Body of pancreas (tissue), 4 donors: ENCODE measurements around the gene SLC12A2. TPM values are rescaled to one million over a fixed set of nuclear protein-coding genes. Genes with fewer than 3 reads are reported as not detected.

Source experiments
- ATAC-seq: fragments of 150-250 bp; one replicate; pipeline ENCODE4 v1.9.1; 2016
- DNase-seq, 4 donors: peaks; one replicate each; pipeline ENCODE4 v3.0.0-alpha.2; 2019
- H3K27ac ChIP-seq, 4 donors: fragments of 200-600 bp; sonication (generic); 1 replicate in 3 of 4; 2 replicates in 1 of 4; pipeline versions ENCODE4 v1.5.1 to v1.6.1; 2016 to 2019; ENCODE audit warnings: mild to moderate bottlenecking in 1 of 4, mixed read lengths in 1 of 4, moderate library complexity in 1 of 4
- H3K27me3 ChIP-seq, 2 donors: fragments of 200-600 bp; sonication (generic); one replicate each; pipeline ENCODE4 v1.6.0; 2016; ENCODE audit warnings: mild to moderate bottlenecking in 1 of 2
- H3K36me3 ChIP-seq, 2 donors: fragments of 200-600 bp; sonication (generic); replicated peaks in 1 of 2; 2 replicates each; pipeline ENCODE4 v1.5.1; 2016; ENCODE audit warnings: low read depth in 2 of 2; ENCODE audit not compliant: insufficient read depth in 1 of 2
- H3K4me1 ChIP-seq: fragments of 200-600 bp; sonication (generic); one replicate; pipeline ENCODE4 v1.6.0; 2016
- H3K4me3 ChIP-seq, 2 donors: fragments of 200-600 bp; sonication (generic); 1 replicate in 1 of 2; 2 replicates in 1 of 2; pipeline ENCODE4 v1.5.1; 2016 to 2019
- H3K9me3 ChIP-seq, 3 donors: fragments of 200-600 bp; sonication (generic); 1 replicate in 2 of 3; 2 replicates in 1 of 3; pipeline ENCODE4 v1.5.1; 2016
- POLR2A ChIP-seq, 3 donors: fragments of 450-650 bp; IDR thresholded peaks; one replicate each; pipeline ENCODE4 v1.6.1; 2016; ENCODE audit warnings: antibody characterized with exemption in 3 of 3, mild to moderate bottlenecking in 2 of 3
- WGBS, 2 donors: methylation state at CpG; one replicate each; pipeline ENCODE4 v1.1.5; 2017; 5-methylcytosine and 5-hydroxymethylcytosine counted together
- intact Hi-C: fragments of 100-400 bp; cut with DNase I; formaldehyde crosslinking; loops from one replicate; pipeline ENCODE4 v1.15.1; 2023
- total RNA-seq, 2 donors: library from RNA; depleted of rRNA; stranded (reverse); fragments of >200 nt; gene quantifications; one replicate each; pipeline ENCODE4 v1.1.0, GENCODE V29; 2016
- TF ChIP-seq, protein P1 (sequence below), 7 experiments: fragments of 450-650 bp in 4 of 7; fragments of 200-600 bp in 3 of 7; sonication (generic) in 3 of 7; IDR thresholded peaks; one replicate each; pipeline ENCODE4 v1.5.1; 2016 to 2019; ENCODE audit warnings: antibody characterized with exemption in 7 of 7

Gene SLC12A2
- total RNA-seq, 2 donors from 2014 or later = 26.7 to 28.0 TPM

GRCh38 chr5:128163991-128164390, 80.4 kb downstream of the SLC12A2 start:
- Histone ChIP-seq H3K4me3 (no peak overlapping the region), H3K27me3 (no peaks in the 10 kb centered on the region), H3K36me3 (peaks cover 0 to 9% of the 10 kb centered on the region in 2 donors), H3K9me3 (no peaks in the 10 kb centered on the region), H3K27ac (no peak overlapping the region), H3K4me1 (no peaks in the 10 kb centered on the region)
- no peak for TF ChIP-seq POLR2A (IDR thresholded peaks at IDR 0.05)
- TF ChIP-seq, protein P1, sequence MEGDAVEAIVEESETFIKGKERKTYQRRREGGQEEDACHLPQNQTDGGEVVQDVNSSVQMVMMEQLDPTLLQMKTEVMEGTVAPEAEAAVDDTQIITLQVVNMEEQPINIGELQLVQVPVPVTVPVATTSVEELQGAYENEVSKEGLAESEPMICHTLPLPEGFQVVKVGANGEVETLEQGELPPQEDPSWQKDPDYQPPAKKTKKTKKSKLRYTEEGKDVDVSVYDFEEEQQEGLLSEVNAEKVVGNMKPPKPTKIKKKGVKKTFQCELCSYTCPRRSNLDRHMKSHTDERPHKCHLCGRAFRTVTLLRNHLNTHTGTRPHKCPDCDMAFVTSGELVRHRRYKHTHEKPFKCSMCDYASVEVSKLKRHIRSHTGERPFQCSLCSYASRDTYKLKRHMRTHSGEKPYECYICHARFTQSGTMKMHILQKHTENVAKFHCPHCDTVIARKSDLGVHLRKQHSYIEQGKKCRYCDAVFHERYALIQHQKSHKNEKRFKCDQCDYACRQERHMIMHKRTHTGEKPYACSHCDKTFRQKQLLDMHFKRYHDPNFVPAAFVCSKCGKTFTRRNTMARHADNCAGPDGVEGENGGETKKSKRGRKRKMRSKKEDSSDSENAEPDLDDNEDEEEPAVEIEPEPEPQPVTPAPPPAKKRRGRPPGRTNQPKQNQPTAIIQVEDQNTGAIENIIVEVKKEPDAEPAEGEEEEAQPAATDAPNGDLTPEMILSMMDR (IDR thresholded peaks at IDR 0.05) = no peak
- DNase-seq = no peak
- ATAC-seq = no peak
- intact Hi-C loops = no loop called here
- WGBS, 2 donors = 72 to 76% methylated on average over 2 of the region's 2 CpGs

DNA sequence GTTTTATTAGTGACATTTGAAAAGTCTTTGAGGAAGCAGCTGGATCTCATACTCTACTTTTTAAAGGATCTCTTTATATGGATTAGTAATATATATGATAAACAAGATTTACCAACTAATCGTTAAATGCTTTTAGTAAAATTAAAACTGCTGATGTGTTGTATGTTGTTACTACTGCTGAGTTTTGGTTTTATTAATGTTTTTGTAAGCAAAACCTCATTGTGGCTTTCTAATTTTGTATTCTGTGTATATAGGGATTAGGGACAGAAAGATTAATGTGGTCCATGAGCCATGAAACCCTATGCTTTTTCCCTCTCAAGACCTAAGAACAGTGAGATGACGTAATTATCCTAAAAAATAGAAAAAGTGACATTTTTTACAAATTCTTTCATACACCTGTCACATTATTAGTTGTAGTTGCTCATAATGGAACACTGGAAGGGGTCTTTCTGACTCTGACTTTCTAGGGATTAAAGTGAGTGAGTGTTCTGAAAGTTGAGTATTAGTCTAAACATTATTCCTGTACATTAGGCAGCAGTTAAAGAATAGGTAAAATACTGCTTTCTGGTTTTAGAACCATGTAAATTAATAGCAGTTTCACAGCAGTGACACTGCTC, 85.9 kb downstream of the SLC12A2 start:
- Histone ChIP-seq H3K9me3 (no peaks in the 10 kb centered on the region), H3K4me1 (no peaks in the 10 kb centered on the region), H3K36me3 (no peaks in the 10 kb centered on the region), H3K27ac (no peak overlapping the region), H3K27me3 (no peaks in the 10 kb centered on the region), H3K4me3 (no peak overlapping the region)
- no peak for ATAC-seq
- TF ChIP-seq, protein P1 (IDR thresholded peaks at IDR 0.05) = no peak
- TF ChIP-seq POLR2A (IDR thresholded peaks at IDR 0.05) = no peak
- WGBS, 2 donors = 90 to 95% methylated on average over 2 of the region's 2 CpGs
- intact Hi-C loops = no loop called here
- no peak for DNase-seq

- ATAC-seq = no peak
These were observed 88.5 kb downstream of the SLC12A2 start for GRCh38 chr5:128172102-128172501.

DNA sequence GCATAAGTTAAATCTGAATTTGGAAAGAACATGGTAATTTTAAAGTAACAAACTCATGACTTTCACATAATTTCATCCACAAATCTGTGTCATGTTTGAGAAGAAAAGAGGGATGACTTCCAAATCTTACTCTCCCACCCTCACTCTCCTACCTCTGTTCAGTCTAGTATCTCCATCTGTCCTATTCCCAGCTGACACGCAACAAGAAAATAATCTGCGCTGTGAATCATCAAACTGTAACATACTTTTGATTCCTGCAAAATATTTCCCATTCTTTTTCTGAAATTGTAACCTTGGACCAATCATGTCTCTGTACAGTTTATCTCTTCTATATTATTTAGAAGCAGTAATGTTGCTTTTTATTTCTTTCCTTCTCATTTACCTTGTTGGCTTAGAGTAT, 91.4 kb downstream of the SLC12A2 start:
- no peak overlapping the region for H3K4me3 ChIP-seq
- no peak for DNase-seq
- TF ChIP-seq, protein P1 (IDR thresholded peaks at IDR 0.05) = no peak
- TF ChIP-seq POLR2A (IDR thresholded peaks at IDR 0.05) = no peak
- peaks cover 0 to 2% of the 10 kb centered on the region in 2 donors for H3K36me3 ChIP-seq
- no peak for ATAC-seq
- no peak overlapping the region for H3K27ac ChIP-seq
- no peaks in the 10 kb centered on the region for H3K9me3 ChIP-seq
- no peaks in the 10 kb centered on the region for H3K27me3 ChIP-seq
- 76 to 83% methylated on average over 2 of the region's 2 CpGs for WGBS, 2 donors
- no peaks in the 10 kb centered on the region for H3K4me1 ChIP-seq
- intact Hi-C loops = no loop called here

More at GRCh38 chr5:128172102-128172501, 88.5 kb downstream of the SLC12A2 start:
- H3K27ac ChIP-seq = no peak overlapping the region
- no peaks in the 10 kb centered on the region for H3K9me3 ChIP-seq
- TF ChIP-seq, protein P1 (IDR thresholded peaks at IDR 0.05) = no peak
- no peak for TF ChIP-seq POLR2A (IDR thresholded peaks at IDR 0.05)
- no peak for DNase-seq
- intact Hi-C loops = no loop called here
- no peaks in the 10 kb centered on the region for H3K4me1 ChIP-seq
- H3K4me3 ChIP-seq = no peak overlapping the region
- no peaks in the 10 kb centered on the region for H3K36me3 ChIP-seq
- H3K27me3 ChIP-seq = no peaks in the 10 kb centered on the region
- 88 to 97% methylated on average over 1 of the region's 1 CpG for WGBS, 2 donors

DNA sequence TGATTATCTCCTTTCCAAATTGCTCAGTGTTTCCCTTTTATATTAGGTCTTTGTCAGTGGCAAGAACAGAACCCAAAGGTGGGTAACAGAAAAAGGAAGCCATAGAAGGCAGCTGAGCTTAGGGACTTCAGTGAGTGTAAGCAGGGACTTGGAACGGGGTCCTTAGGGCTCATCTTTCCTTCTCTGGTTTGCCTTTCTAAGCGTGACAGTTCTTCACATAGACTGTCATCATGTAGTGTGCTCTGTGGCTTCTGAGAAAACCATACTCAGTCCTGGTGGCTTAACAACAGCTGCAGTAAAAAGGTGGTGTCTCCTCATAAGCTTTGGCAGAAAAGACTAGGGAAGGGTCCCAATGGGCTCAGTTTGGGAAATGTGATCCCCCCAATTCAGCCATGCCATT, 108.8 kb downstream of the SLC12A2 start:
- ATAC-seq = no peak
- intact Hi-C loops = no loop called here
- no peak for DNase-seq

More for the DNA sequence above, 108.8 kb downstream of the SLC12A2 start:
- WGBS, 2 donors = 97 to 100% methylated on average over 2 of the region's 2 CpGs
- Histone ChIP-seq H3K9me3 (no peaks in the 10 kb centered on the region), H3K36me3 (no peaks in the 10 kb centered on the region), H3K4me3 (no peak overlapping the region), H3K27me3 (no peaks in the 10 kb centered on the region), H3K27ac (no peak overlapping the region), H3K4me1 (no peaks in the 10 kb centered on the region)
- no peak for TF ChIP-seq POLR2A (IDR thresholded peaks at IDR 0.05)
- TF ChIP-seq, protein P1 (IDR thresholded peaks at IDR 0.05) = no peak
